ENCODE data around the gene CBFB.
A peak's percentile ranks its signal among the peaks of the same experiment; 100 is the strongest.

The CBFB gene

GRCh38 chr16:67108489-67108888 is 79.5 kb downstream of the CBFB start:
- Histone ChIP-seq H3K4me2 (ENCODE audit: low read length) (no peak overlapping the region), H3K79me2 (ENCODE audit: insufficient read depth, low read length) (peaks cover 20% of the 10 kb centered on the region), H3K9me2 (ENCODE audit: low read depth, low read length) (no peaks in the 10 kb centered on the region), H2AFZ (ENCODE audit: low read length) (no peak overlapping the region), H3F3A (ENCODE audit: insufficient read depth, low read length) (no peaks in the 10 kb centered on the region), H3K36me3 (ENCODE audit: insufficient read depth, low read length) (no peaks in the 10 kb centered on the region), H3K27me3 (ENCODE audit: insufficient read depth, low read length) (no peaks in the 10 kb centered on the region), H3K4me1 (ENCODE audit: insufficient read depth, low read length, severe bottlenecking) (peaks cover 24% of the 10 kb centered on the region), H3K4me3 (ENCODE audit: low read depth, low read length, poor library complexity, severe bottlenecking) (no peak overlapping the region), H4K20me1 (ENCODE audit: insufficient read depth, low read length) (no peaks in the 10 kb centered on the region), H3K27ac (ENCODE audit: low read depth, low read length, poor library complexity, severe bottlenecking) (no peak overlapping the region), H3K9me3 (ENCODE audit: low read length) (no peaks in the 10 kb centered on the region), H3K9ac (ENCODE audit: low read length) (no peak overlapping the region)
- no peak for TF ChIP-seq EZH2 (IDR thresholded peaks at IDR 0.05; ENCODE audit: borderline replicate concordance, low read length)
- TF ChIP-seq CTCF (IDR thresholded peaks at IDR 0.05; ENCODE audit: low read length), result no peak

DNA sequence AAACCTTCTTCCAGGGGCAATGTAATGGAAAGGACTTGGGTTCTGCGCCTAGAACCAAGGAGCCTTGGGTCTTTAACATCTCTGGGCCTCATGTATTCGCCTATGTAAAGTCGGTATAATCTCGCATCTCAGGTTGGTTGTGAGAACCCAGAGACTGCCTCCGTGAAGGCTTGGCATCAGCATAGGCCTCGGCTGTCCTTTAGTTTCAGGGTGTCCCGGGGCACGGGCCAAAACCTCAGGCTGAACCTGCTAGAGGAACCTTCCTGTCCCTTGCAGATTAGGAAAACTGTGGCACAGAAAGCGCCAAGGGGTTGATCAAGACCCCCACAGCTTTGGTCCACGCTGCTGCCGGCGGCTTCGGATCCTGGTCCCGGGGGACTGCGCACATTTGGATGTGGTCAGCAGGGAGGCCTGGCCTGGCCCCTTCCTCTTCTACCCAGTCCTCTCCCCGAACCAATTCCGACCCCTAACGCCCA is 80.0 kb downstream of the CBFB start:
- H3K27me3 ChIP-seq (ENCODE audit: insufficient read depth, low read length), result no peaks in the 10 kb centered on the region
- no peak overlapping the region for H3K27ac ChIP-seq (ENCODE audit: low read depth, low read length, poor library complexity, severe bottlenecking)
- H3K36me3 ChIP-seq (ENCODE audit: insufficient read depth, low read length), result no peaks in the 10 kb centered on the region
- no peaks in the 10 kb centered on the region for H4K20me1 ChIP-seq (ENCODE audit: insufficient read depth, low read length)
- peak overlapping the region; percentile 81 for H3K4me2 ChIP-seq (ENCODE audit: low read length)
- H3K4me3 ChIP-seq (ENCODE audit: low read depth, low read length, poor library complexity, severe bottlenecking), result peak overlapping the region; percentile 91
- H3F3A ChIP-seq (ENCODE audit: insufficient read depth, low read length), result no peaks in the 10 kb centered on the region
- H3K79me2 ChIP-seq (ENCODE audit: insufficient read depth, low read length), result peaks cover 23% of the 10 kb centered on the region
- H2AFZ ChIP-seq (ENCODE audit: low read length), result peak overlapping the region; percentile 66; the same call in 1 of the 2 replicates
- TF ChIP-seq EZH2 (IDR thresholded peaks at IDR 0.05; ENCODE audit: borderline replicate concordance, low read length), result no peak
- TF ChIP-seq CTCF (IDR thresholded peaks at IDR 0.05; ENCODE audit: low read length), result no peak
- H3K4me1 ChIP-seq (ENCODE audit: insufficient read depth, low read length, severe bottlenecking), result peaks cover 24% of the 10 kb centered on the region
- H3K9me2 ChIP-seq (ENCODE audit: low read depth, low read length), result no peaks in the 10 kb centered on the region
- H3K9ac ChIP-seq (ENCODE audit: low read length), result peak overlapping the region; percentile 88
- no peaks in the 10 kb centered on the region for H3K9me3 ChIP-seq (ENCODE audit: low read length)

GRCh38 chr16:67109407-67110135 is 80.6 kb downstream of the CBFB start, which contains the start of gene PHAF1:
Gene PHAF1, plus strand, starts transcription at chr16:67109941. Its CDS starts 235 bp downstream, at chr16:67110176.
- no peak for TF ChIP-seq CTCF (IDR thresholded peaks at IDR 0.05; ENCODE audit: low read length)
- TF ChIP-seq EZH2 (IDR thresholded peaks at IDR 0.05; ENCODE audit: borderline replicate concordance, low read length), result no peak
- Histone ChIP-seq H3F3A (ENCODE audit: insufficient read depth, low read length) (no peaks in the 10 kb centered on the region), H3K9me2 (ENCODE audit: low read depth, low read length) (no peaks in the 10 kb centered on the region), H3K27ac (ENCODE audit: low read depth, low read length, poor library complexity, severe bottlenecking) (no peak within 1 kb of the TSS), H3K79me2 (ENCODE audit: insufficient read depth, low read length) (peaks cover 24% of the 10 kb centered on the region), H3K4me2 (ENCODE audit: low read length) (peak within 1 kb of the TSS; percentile 81), H3K4me1 (ENCODE audit: insufficient read depth, low read length, severe bottlenecking) (peaks cover 24% of the 10 kb centered on the region), H4K20me1 (ENCODE audit: insufficient read depth, low read length) (no peaks in the 10 kb centered on the region), H3K9me3 (ENCODE audit: low read length) (no peaks in the 10 kb centered on the region), H3K36me3 (ENCODE audit: insufficient read depth, low read length) (no peaks in the 10 kb centered on the region), H2AFZ (ENCODE audit: low read length) (peak within 1 kb of the TSS; percentile 66; the same call in 1 of the 2 replicates), H3K4me3 (ENCODE audit: low read depth, low read length, poor library complexity, severe bottlenecking) (peak within 1 kb of the TSS; percentile 91), H3K27me3 (ENCODE audit: insufficient read depth, low read length) (no peaks in the 10 kb centered on the region), H3K9ac (ENCODE audit: low read length) (peak within 1 kb of the TSS; percentile 88)

All from OCI-LY1 (cell line).